8988T (cell line): ENCODE measurements around the gene CREBRF.
"Not testable (repeated sequence)": the region's sequence is repeated elsewhere in the genome, so short reads cannot be mapped to it uniquely, and the experiment has no call there.

ENCODE experiments used
- DNase-seq: peaks from one replicate; pipeline ENCODE4 v3.0.0; 2011

The CREBRF gene, protein sequence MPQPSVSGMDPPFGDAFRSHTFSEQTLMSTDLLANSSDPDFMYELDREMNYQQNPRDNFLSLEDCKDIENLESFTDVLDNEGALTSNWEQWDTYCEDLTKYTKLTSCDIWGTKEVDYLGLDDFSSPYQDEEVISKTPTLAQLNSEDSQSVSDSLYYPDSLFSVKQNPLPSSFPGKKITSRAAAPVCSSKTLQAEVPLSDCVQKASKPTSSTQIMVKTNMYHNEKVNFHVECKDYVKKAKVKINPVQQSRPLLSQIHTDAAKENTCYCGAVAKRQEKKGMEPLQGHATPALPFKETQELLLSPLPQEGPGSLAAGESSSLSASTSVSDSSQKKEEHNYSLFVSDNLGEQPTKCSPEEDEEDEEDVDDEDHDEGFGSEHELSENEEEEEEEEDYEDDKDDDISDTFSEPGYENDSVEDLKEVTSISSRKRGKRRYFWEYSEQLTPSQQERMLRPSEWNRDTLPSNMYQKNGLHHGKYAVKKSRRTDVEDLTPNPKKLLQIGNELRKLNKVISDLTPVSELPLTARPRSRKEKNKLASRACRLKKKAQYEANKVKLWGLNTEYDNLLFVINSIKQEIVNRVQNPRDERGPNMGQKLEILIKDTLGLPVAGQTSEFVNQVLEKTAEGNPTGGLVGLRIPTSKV

DNA sequence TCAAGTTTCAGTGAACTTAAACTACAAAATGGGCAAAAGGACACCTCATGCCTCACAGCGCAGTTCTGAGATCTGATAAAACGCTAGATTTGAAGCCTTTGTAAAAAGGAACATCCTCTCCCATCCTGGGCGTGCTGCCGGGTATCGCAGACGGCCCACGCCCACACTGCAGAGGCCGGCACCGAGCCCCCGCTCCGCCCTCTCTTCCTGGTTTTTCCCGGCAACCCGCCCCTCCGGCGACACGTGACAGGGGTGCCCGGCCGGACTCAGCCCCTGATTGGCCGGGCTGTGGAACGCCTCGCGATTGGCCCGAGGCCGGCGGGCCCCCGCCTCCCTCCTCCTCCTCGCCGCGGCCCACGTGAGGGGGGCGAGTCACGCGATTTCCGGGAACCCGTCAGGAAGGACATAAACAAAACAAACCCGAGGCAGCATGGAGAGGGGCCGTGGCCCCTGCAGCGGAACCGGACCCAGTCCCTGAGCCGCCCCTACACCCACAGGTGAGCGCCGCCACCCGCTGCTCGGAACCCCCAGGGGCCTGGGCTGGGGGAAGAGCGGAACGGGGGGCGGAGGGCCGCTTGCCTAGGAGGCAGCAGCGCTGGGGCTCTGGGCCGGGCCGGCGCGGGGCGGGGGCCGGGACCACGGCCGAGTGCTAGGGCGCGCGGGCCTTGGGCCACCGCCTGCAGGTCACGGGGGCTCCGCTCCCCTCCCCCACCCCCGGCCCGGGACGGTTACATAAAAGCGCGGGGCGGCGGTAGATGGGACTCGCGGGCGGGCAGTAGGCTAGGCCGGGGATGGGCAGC, at the start of gene CREBRF:
CREBRF (plus strand) TSS at position 370 of the 800 bp plus-strand sequence. CDS start 24,424 bp downstream, outside the sequence.
- DNase-seq = peak; percentile 91

DNA sequence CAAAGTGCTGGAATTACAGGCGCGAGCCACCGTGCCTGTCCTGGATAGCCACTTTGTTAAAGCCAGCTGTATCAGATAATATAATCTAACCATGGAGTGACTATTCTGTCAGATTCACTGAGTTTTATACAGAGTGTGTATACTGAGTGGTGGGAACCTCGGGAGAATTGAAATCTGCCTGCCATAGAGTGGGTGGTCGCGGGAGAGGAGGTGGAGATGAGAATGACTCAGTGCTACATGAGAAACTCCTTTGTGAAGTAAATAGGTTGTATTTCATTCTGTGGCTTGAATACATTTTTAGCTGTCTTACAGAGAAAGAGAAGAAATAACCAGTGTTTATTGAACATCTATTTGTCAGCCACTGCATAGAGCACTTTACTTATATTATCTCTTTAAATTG, 46.1 kb upstream of the CREBRF start:
- no peak for DNase-seq

DNA sequence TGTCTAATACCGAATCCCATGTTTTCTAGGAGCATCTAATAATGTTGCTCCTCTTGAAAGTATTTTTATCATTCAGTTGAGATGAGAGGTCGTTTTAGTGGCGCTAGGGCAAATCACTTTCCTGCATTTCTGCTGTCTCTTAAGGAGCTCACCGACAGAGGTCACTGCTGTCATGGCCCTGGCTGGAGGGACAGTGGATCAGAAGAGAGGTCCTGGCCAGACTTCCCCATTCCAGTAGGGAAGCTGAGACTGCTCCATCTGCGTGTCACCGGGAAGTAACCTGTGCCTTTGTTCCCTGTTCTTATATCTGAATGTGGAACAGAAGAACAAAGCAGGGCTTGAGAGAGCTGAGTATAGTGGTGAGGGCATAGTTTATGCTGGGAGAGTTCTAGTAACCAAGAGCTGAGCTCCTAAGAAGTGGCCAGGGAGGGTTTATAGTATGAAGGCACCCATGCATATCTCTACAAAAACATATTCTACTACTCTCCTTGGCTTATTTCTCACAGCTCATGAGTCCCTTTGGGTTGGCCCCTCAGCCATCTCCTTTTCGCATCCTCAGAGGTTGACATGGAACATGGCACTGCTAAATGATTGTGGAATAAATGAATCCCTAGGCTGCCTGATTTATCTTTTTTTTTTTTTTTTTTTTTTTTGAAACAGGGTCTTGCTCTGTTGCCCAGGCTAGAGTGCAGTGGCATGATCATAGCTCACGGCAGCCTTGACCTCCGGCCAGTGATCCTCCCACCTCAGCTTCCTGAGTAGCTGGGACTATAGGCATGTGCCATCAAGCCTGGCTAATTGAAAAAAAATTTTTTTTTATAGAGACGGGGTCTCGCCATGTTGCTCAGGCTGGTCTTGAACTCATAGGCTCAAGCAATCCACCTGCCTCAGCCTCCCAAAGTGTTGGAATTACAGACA, 45.3 kb upstream of the CREBRF start:
- DNase-seq = no peak

DNA sequence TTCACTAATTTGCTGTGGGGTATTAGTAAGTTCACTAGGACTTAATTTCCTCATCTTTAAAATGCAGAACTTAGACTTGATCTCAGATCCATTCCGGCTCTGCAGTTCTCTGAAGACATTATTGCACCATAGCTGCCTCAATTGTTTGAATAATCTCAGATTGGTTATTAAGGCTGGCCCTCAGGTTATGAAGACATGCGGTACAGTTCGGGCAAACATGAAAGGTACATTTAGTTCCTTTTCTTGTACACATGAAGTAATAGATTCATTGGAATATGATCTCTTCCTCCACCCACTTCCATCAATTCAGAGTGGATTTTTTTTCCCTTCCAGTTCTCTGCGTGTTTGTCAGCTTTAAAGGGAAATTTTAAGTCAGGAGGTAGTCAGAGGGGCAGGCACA, 44.6 kb upstream of the CREBRF start:
- DNase-seq = no peak

DNA sequence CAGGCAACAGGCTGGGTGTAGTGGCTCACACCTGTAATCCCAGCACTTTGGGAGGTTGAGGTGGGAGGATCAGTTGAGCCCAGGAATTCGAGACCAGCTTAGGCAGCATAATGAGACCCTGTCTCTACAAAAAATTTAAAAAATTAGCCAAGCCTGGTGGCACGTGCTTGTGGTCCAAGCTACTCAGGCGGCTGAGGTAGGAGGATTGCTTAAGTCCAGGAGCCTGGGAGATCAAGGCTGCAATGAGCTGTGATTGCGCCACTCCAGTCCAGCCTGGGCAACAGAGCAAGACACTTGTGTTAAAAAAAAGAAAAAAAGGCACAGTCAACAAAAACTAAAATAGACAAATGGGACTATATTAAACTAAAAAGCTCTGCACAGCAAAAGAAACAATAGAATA, 43.3 kb upstream of the CREBRF start:
- no peak for DNase-seq

DNA sequence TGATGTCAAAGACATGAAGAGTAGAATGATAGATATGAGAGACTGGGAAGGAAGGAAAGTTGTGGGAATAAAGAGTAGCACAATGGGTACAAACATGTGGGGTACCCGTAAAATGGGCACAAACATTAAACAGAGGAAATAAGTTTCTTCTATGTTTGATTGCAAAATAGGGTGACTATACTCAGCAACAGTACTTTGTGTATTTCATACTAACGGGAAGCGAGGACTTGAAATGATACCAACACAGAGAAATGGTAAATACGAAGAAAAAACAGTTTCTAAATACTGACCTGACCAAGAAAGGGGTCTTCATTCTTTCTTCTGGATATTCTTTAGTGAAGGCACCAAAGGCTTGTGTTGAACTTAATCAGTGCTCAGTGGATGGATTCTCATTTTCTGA, 41.5 kb upstream of the CREBRF start:
- DNase-seq = no peak

DNA sequence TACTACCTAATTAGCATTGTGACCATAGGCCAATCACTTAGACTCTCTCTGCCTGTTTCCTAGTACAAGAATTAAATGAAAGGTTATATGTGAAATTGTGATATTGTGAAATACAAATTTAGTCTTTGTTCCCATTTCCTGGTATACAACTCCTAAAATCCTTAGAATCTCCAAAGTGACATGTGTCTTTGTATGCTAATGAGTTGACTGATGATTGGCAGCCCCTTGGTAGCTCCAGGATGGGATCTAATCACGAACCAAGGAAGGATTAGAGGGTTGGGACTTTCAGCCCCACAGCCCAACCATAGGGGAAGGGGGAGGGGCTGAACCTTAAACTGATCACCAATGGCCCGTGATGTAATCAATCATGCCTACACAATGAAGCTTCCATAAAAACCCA, 41.0 kb upstream of the CREBRF start:
- DNase-seq = no peak

DNA sequence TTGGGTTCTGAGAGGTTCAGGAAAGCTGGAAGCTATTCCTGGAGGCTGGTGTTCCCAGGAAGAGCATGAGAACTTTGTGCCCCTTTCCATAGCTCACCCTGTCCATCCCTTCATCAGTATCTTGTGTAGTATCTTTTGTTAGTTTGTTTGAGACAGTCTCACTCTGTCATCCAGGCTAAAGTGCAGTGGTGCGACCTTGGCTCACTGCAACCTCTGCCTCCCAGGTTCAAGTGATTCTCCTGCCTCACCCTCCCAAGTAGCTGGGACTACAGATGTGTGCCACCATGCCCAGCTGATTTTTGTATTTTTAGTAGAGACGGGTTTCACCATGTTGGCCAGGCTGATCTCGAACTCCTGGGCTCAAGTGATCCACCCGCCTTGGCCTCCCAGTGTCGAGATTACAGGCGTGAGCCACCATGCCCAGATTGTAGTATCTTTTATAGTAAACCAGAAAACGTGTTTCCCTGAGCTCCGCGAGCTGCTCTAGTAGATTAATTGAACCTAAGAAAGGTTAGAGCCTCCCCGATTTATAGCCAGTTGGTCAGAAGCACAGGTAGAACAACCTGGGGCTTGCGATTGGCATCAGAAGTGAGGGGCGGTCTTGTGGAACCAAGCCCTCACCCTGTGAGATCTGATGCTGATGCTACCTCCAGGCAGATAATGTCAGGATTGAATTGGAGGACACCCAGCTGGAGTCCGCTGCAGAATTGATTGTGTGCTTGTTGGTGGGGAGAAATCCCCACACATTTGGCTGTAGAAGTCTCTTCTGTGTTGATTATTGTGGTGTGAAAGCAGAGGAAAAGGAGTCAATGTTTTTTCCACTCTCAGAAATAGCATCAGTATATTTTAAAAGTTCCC, 40.3 kb upstream of the CREBRF start:
- DNase-seq = no peak

DNA sequence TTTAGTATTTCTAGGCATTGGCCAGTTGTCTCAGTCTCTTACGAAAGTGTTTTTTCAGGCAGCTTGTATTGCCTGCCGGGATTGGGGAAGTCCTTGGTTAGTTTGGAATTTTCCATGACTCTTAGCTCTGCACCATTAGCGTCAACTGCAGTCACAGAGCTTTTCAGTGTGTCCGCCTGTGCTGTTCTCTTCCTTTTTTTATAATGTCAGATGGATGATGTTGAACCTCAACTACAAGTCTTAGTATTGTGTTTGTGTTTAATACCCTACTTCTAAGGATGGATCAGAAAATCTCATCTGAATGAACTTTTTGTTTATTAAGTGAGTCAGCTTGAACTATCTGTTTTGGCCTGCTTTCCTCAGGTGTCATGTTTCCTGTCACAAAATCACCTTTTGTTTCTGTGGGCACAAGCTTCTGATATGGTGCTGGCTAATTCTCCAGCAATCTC, 39.5 kb upstream of the CREBRF start:
- no peak for DNase-seq

DNA sequence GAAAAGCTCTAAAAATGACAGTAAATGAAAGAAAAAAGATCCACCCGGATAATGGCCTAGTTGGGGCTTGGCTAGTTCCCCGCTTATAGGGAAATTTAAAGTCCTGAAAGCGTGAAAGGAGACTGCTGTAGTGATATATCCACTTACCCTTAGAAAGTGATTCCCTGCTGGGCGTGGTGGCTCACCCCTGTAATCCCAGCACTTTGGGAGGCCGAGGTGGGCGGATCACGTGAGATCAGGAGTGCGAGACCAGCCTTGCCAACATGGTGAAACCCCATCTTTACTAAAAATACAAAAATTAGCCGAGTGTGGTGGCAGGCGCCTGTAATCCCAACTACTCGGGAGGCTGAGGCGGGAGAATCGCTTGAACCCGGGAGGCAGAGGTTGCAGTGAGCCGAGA, 39.1 kb upstream of the CREBRF start:
- not testable (repeated sequence) for DNase-seq

DNA sequence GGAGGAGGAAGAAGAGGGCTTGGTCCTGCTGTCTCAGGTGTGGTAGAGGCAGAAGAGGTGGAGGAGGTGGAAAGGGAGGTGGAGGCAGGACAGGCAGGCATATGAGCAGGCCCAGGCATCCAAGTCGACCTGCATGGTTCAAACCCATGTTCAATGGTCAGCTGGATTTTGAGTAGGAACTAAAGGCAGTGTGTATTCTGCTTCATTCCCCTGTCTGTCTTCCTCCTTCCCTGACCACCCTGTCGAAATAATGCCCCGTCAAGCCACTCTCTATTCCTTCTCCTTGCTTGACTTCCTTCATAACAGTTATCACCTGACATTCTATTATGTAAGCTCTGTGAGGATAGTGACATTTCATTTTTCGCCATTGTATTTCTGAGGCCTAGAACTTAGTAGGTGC, 37.8 kb upstream of the CREBRF start:
- no peak for DNase-seq

DNA sequence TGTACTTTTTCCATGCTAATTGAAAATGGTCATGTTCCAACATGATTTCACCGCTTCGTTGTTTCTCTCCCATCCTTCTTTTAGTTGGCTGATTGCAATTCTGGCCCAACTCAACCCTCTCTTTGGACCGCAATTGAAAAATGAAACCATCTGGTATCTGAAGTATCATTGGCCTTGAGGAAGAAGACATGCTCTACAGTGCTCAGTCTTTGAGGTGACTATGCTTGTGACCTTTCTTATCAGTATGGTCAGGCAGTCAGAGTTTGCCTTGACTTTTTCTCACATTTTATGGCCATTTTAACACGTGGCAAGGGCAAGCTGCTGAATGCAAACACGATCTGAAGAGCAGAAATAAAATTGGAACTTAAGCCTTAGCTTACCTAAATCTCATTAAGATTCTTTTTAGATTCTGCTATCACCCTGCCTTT, 36.0 kb upstream of the CREBRF start:
- DNase-seq = no peak

DNA sequence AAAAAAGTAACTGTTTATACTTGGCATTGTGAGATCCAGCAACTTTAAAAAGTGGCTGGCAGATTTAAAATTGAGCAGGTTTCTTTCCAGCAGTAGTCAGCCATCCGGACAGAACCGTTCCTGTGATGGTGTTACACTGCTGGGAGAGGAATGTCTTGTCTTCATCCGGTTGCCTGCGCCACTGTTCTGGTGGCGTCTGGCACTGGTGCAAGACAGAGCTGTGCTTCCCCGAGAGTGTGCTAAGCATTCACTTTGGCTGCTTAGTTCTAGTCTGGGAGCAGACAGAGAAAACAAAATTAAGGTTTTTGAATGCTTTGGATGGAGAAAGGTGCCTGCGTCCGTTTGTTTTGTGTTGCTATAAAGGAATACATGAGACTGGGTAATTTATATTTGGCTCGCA, 35.5 kb upstream of the CREBRF start:
- DNase-seq = no peak

DNA sequence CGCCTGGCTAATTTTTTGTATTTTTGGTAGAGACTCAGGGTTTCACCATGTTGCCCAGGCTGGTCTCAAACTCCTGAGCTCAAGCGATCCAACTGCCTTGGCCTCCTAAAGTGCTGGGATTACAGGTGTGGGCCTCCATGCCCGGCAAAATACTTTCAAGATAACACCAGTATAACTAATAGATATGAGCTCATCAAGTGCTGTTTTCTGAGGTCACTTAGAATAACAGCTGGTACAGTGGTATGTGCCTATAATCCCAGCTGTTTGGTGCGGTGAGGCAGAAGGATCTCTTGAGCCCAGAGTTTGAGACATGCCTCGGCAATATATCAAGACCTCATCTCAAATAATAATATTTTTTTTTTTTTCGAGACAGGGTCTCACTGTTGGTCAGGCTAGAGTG, 30.5 kb upstream of the CREBRF start:
- DNase-seq = no peak

DNA sequence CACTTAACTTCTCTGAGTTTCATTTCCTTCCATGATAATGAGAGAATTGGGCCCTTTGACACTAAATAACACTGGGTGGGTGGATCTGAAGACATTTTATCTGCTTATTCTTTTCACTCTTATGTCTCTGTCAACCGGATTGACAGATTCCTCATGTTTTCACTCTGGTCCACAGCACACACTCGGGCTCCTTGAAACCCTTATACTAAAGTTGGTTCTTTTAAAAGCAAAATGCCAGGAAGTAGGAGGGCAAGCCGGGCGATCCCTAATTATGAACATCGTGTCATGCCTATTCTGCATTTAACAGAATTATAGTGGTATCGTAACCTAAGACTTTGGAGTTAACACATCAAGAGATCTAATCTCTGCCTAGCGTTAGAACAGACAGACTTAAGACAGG, 28.2 kb upstream of the CREBRF start:
- no peak for DNase-seq

DNA sequence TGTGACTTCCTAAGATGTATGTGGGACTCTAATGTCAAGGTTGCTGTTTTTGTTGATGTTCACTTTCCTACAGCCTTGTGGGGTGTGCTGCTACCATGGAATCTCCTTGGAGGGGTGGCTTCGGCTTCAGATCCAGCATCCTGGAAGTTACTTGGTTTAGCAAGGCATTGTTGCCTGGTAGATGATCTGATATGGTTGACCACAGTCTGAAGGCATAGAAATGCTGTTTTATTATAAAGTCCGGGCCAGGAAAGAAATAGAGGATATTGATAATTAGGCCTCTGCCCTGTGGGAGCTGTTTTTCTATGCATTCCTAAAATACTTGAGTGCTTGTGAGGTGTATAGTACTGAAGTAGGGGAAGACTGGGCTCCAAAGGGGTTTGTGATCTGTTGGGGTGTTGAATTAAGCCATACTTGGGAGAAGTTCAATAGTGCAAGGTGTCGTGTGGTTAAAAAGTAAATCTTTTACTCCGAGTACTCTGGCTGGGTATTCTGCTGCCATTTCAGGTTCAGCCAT, 27.3 kb upstream of the CREBRF start:
- DNase-seq = no peak

DNA sequence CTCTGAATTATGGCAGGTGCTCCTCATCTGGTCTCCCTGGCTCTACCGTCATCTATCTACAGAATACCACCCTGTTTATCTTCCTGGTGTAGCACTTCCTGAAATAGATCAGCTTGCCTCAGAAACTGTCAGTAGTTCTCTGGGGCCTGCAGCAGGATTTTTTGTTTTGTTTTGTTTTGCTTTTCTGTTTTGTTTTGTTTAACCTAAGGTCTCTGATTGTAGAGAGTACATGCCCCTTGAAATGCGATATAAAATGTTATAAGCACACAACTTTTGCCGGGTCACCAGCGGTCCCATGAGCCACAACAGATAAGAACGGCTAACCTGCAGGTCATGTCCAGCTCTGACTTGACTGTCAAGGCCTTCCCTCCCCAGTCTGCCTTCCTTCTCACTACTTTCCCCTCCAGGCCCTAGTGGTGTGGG, 26.6 kb upstream of the CREBRF start:
- no peak for DNase-seq

DNA sequence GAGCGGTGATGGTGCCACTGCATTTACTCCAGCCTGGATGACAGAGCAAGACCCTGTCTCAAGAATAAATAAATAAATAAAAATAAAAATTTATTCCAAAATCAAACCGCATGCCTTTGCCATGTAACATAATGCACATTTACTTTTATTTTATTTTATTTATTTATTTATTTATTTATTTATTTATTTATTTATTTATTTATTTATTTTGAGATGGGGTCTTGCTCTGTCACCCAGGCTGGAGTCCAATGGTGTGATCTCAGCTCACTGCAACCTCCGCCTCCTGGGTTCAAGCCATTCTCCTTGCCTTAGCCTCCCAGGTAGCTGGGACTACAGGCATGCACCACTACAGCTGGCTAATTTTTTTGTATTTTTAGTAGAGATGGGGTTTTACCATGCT, 24.1 kb upstream of the CREBRF start:
- DNase-seq = not testable (repeated sequence)

DNA sequence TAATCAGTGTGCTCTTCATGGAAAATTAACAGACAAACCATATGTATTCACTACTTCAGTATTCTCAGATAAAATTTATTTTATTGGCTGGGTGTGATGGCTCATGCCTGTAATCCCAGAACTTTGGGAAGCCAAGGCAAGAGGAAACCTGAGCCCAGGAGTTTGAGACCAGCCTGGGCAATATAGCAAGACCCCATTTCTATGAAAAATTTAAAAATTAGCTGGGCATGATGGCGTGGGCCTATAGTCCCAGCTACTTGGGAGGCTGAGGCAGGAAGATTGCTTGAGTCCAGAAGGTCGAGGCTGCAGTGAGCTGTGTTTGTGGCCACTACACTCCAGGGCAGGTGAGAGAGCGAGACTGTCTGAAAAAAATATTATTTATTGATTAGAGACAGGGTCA, 23.4 kb upstream of the CREBRF start:
- DNase-seq = no peak

DNA sequence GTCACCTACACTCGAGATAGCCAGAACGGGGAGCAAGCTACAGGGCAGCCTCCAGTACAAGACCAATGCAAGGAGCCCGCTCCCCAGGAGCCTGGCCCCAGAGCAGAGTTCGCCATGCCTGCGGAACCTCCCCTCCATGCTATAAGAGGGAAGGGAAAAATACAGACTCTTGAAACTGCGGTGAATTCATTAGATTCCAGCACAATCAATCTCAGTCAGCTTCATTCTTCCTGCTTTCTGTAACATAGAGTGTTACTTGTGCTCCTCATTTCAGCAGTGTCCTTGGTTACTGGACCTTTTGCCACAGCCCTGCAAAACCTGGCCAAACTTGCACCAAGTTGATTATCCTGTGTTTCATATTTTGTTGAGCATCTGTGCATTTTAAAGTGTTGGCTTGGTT, 22.2 kb upstream of the CREBRF start:
- no peak for DNase-seq
